SH-SY5Y (cell line): ENCODE measurements around the gene HSPG2.

Experiments used
- GATA2 ChIP-seq: IDR thresholded peaks from 2 replicates; pipeline ENCODE4 v1.6.1; 2011; ENCODE audit warnings: mild to moderate bottlenecking, low read depth, low read length
- GATA3 ChIP-seq: IDR thresholded peaks from 2 replicates; pipeline ENCODE4 v1.6.1; 2011; ENCODE audit warnings: low read depth, mild to moderate bottlenecking, low read length, moderate library complexity

DNA sequence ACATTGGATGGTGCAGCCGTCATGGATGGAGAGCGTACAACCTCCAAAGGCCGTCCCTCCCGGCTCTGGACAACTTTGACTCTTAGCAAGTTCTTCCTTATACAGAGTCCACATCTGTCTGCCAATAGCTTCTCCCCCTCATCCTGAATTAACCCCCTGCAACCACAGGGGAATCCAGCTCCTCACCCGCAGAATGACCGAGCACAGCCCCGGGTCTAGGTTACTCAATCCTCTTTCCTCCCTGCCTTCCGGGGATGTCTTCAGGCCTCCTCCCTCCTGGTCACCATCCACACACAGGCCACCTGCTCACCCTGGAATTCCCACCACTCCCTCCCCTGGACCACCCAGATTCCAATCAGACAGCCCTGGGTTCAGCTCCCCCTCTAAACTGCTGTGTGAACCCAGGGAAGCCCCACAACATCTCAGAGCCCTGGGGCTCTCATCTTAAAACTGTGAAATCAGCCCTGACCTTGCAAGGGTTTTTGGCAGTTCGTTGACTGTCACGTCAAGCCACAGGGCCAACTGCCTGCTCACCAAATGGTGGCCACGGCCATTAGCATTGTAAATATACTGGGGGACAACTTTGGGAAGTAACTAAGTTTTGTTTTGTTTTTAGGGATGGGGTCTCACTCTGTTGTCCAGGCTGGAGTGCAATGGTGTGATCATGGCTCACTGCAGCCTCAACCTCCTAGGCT is 54.2 kb downstream of the HSPG2 start:
- TF ChIP-seq GATA2 (no peak), GATA3 (no peak)
